Fibroblast of skin of abdomen (primary cell): Measurements from ENCODE around the gene CREB3L4. TPM values are rescaled to one million over a fixed set of nuclear protein-coding genes. Genes with fewer than 3 reads are reported as not detected.

Experiments
- DNase-seq: peaks from one replicate; pipeline ENCODE4 v3.0.0-alpha.2; 2013
- polyA plus RNA-seq, 2 experiments: library from polyadenylated mRNA; unstranded; fragments of 120-200 nt; gene quantifications; one replicate each; pipeline ENCODE4 v1.2.1, GENCODE V29; 2013; ENCODE audit not compliant: insufficient read length in 2 of 2

The CREB3L4 gene, protein sequence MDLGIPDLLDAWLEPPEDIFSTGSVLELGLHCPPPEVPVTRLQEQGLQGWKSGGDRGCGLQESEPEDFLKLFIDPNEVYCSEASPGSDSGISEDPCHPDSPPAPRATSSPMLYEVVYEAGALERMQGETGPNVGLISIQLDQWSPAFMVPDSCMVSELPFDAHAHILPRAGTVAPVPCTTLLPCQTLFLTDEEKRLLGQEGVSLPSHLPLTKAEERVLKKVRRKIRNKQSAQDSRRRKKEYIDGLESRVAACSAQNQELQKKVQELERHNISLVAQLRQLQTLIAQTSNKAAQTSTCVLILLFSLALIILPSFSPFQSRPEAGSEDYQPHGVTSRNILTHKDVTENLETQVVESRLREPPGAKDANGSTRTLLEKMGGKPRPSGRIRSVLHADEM
- polyA plus RNA-seq (2013, experiment 1 of 2; ENCODE audit: insufficient read length) = 7.2 TPM
- polyA plus RNA-seq (2013, experiment 2 of 2; ENCODE audit: insufficient read length) = 8.3 TPM

DNA sequence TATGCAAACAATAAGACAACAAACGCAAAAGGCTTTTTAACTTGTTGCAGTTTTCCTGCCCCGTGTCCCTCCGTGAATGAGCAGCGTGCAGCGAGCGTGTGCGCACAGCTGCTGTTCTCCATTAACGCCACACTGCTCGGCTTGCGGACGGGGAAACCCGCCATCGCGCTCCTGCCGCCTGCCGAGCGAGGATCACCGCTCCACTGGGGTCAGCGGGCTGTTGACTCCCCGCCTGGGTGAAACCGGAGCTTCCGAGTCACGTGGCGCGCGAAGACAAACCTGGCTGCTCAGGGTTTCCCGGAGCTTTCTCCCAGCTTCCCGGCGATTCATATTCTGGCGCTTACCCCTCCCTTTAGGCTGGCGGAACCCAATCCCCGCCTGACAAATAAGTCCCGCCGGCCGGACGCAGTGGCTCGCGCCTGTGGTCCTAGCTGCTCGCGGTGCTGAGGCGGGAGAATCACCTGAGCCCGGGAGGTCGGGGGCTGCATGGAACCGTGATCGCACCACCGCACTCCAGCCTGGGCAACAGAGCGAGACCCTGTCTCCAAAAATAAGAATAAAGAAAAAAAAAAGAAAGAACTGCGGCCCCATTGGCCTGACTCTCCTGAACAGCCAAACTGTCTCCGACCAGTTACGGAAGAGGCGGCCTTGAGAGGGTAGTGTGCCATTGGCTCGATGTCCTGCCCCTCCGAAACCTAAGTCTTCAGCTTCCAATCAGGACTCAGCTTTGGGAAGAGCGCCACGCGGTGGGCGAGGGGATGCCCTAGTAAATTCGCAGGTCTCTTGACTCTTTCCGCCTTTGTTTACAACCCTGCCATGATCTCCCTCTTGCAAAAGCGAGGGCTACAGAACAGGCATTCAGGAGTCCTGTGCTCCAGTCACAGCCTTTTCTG, at the start of gene CREB3L4:
Gene CREB3L4 (plus strand): TSS at position 796 of the 893 bp plus-strand sequence. CDS start 624 bp downstream, outside the sequence.
- peak; percentile 97 for DNase-seq

DNA sequence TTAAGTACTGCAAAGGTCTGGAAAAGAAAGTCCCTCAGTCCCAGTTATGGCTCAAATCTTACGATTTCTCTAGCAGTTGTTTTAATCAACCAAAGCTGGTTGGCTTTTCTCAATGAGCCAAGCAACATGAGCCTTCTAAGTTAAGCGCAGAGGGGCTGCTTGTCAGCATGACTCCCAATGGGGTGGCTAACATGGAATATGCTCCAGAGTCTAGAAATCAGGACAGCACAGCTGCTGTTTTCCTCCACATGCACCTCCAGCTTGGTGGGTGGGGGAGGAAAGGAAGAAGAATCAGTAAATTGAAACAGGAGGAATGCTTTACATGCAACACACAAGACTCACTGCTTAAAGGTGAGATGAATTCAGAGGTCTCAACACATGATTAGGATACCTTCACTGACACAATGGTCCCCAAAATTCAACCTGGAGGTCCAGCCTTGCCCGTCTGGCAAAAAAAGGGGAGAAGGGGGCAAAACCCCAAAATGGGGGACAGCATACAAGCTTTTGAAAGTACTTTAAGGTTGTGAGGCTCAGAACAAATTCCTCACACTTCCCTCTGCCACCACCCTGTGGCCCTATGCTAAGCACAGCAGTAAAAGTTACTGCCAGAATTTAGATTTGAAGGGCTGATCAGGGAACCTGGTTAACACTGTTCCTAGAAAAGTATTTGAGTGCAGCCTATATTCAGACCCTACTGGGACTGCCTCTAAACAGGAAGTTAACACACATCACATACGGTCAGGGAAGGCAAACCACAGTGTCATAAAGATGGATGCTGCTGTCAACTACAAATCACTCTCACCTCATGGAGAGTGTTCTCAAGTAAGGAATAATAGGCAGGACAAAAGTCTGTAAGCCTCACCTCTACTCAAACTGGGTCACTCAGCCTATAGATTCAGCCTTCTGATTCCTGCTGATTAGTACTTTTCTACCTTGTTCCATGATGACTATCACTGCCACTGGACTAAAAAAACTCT, 47.5 kb upstream of the CREB3L4 start:
- peak; percentile 38 for DNase-seq

DNA sequence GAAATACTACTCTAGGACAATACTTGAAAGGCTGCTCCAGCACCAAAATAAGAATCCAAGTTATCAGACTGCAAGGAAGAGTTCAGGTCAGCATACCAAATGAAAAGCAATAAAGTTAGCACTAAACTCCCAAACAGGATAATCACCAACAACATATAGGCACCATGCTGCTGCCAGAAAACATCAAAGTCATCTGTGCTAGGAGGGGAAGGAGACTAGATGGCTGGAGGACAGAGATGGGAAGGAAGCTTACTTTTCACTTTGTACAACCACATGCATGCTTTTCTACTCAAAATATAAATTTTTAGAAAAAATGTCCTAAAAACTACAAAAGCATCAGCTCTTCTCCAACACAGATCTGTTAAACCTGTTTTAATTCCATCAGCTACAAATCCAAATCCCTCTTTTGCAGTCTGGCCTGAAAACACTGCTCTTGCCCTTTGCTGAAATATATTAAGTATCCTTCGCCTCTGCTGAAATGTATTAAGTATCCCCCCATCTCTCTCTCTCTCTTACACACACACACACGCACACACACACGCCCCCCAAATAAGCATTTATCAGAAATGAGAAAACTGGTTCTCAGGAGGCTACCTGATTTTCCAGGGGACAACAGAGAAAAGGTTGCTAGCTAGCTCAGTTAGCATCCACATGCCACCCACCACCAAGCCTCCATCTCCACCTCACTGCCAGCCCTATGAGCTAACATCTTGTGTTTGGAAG, 46.5 kb upstream of the CREB3L4 start:
- no peak for DNase-seq

DNA sequence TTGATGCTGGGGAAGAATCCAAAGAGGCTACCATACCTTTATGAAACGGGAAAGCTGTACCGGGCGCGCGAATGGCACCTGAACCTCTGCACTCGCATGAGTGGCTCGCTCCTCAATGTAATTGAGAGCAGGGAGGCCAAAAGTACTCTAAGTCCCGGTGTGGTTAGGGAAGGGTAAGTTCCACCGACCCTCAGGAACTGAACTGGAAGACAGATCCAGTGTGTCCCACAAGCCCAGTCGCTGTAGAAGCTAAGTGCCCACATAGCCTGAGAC, 46.0 kb upstream of the CREB3L4 start:
- no peak for DNase-seq

DNA sequence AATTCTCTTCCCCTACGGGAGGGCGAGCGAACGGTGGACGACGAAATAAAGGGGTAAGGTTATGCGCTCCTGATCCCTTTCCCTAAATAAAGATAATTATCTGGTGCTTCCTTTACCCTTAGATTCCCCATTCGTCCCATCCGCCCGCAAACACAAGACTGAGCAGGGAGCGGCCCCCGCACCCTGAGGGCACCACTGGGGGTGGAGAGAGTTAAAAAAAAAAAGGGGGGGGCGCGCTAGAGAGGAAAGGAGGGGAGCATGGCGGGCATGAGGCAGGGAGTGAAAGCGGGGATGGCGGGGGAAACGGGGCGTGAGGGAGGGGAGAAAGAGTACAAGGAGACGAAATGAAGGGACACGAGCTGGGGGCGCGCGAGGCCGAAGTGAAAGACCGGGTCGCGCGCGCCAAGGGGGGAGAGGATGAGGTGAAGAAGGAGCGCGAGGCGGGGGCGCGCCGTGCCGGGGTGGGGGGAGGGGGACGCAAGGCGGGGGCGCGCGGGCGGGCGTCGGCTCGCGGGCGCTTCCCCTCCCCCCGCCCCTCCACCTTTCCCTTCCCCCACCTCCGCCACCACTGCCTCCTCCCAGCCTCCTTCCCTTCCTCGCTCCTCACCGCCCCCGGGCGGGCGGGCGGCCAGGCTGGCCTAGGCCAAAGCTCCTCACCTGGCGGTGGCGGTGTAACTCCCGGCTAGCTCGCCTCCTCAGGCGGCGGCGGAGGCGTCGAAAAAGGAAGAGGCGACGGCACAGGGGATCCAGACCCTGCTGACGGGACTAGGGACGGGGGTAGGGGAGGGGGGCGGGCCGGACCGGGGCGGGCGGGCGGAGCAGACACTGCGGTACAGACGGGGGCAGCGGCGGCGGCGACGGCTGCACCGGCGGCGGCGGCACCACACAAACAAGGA, 45.4 kb upstream of the CREB3L4 start:
- no peak for DNase-seq

DNA sequence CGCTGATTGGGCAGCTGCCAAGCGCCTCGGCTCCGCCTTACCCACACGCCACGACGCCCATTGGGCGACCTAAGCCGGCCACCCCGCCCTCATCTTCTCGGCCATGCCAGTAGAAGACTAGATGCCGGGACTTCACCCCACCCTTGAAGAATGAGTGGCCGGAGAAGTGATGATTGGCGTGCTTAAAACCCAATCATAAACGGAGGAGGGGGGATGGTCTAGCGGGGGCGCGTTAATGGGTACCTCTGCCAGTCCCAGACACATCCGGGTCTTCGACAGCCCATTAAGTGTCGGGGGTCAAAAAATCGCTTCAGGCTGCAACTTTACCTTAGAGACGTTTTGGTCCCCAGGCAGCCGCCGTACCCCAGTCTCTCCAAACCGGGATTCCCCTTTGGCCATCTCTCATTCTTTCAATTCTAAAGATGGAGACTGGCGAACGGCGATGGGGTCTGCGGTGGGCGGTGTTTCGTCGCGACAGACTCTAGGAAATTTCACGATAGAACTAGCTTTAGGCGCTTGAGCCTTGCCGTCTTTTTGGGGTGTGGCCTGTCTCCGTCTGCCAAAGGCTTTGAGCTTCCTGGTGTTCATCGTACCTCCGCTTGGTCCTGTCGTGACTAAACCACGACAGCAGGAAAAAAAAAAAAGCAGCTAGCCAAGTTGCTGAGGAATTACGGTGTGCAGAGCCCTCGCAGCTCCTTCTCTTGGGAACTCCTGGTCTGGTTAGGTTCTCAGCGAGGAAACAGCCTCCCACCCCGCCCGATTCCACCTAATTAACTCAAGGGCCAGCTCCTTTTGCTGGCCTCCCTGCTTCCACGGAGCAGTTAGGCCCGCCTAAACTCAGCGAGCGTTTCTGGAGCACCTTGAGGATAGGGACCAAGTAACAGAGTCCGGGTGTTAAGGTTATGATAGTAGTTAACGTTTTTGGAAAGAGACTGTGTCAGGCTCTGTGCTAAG, 44.5 kb upstream of the CREB3L4 start, which contains the start of gene GATAD2B:
Gene GATAD2B (minus strand): TSS at position 1 of the 954 bp plus-strand sequence. CDS start 94,625 bp downstream, outside the sequence.
- DNase-seq = peak; percentile 100

DNA sequence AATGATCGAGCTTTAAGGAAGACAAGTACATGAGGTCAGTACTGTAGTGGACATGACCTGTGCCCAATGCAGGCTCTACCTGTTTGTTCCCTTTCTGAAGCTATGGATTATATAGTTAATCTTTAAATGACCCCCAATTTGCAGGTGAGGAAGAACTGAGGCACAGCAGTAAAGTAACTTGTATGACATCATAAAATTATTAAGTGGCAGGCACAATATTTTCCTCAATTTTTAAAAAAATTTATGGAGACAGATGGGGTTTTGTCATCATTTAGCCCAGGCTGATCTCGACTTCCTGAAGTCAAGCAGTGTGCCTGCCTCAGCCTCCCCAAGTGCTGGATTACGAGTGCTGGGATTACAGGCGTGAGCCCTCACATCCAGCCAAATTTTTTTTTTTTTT, 41.3 kb upstream of the CREB3L4 start:
- no peak for DNase-seq

DNA sequence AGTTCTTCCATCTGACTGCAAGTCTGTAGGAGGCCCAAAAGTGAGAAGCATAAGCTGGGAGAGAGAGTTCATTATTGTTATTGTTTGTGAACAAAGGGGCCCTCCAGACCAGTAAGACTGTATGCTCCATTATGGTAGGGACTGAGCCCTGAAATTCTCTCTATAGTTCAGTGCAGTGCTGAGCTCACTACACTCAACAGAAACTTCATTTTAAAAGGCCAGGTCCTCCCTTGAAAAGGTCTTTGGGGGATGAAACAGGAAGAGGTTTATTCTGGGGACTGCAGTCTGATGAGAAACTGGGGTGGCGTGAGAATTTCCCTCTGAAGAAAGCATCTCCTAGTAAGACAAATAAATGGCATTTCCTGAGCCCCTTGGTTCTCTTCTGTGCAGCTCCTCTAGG, 39.5 kb upstream of the CREB3L4 start:
- no peak for DNase-seq

DNA sequence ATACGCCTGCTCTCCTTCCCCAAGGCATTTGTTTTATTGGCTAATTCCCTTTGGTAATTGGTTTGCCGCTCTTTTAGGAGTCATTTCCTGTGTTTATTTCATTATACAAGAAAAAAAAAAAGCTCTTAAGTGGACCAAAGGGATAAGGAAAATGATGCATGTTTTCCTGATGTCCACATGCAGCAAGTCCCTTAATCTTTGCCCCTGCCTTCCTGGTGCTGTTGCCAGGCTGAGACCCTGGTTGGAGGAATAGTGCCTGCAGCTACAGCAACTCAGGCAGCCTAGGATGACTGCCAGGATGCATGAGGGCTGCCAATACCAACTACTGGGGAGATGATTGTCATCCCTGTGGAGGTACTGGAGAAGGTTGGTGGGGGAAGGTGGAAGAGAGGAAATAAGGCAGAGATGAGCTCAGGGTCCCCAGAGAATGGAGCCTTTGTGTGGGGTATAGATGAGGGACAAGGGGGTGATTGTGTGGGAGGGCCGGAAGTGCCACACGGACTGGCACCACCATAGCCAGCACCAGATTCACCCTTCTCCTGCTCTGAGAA, 38.8 kb upstream of the CREB3L4 start:
- DNase-seq = no peak

DNA sequence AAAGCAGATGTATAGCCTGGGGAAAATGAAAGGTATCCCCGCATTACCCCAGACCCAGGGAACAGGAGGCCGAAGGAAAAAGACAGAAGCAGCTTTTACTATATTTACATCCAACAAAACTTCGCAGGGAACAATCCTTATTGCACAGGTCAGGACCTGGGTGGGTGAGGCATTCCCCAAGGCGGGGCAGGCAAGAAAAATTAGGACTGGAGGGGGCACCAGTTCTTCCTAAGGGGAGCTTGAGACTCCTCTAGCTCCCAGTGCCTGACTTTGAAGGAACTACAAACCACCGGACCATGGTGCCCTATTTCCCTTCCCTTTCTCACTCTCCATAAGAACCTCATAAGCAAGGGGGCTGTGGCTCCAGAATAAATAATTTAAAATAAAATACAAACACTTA, 38.3 kb upstream of the CREB3L4 start:
- no peak for DNase-seq

DNA sequence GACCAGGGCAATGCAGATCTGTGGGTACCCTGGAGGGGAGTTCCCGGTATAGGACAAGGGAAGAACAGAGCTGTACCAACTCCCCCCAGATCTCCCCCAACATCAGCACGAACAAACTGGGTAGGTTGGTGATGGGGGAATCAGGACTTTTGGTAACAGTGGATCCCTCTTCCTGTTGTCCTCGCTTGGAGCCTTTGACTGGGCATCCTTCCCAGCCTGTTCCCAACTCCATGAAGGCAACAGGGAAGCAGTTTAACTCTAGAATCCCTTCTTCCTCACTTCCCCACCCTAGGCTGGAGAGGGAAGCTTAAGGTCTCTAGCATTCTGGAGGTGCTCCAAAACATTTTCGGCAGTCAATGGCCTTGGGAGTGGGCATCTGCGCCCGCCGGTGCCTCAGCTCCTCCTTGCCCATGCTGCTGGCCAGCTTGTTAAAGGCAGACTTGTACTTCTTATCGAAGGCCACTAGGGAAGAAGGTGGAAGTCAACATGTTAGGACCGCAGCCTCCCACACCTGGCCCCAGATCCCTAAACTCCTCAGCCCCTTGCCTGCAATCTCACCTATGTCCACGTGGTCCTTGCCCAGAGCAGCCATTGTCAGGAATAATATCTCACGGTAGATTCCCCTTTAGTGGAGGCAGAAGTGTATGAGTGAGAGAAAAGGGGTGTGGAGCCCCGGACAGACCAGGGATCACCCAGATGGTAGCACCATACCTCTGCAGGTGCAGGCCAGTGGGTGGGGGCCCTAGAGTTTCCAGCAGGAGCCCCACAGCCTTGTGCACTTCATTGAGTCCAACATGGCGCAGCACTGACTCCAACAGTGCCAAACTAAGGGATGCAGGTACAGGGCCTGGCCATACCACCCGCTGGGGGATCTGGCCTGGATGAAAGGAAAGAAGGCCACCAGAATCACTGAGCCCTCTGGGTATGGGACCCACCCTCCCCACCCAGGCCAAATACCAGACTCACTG, 37.4 kb upstream of the CREB3L4 start:
- DNase-seq = no peak

DNA sequence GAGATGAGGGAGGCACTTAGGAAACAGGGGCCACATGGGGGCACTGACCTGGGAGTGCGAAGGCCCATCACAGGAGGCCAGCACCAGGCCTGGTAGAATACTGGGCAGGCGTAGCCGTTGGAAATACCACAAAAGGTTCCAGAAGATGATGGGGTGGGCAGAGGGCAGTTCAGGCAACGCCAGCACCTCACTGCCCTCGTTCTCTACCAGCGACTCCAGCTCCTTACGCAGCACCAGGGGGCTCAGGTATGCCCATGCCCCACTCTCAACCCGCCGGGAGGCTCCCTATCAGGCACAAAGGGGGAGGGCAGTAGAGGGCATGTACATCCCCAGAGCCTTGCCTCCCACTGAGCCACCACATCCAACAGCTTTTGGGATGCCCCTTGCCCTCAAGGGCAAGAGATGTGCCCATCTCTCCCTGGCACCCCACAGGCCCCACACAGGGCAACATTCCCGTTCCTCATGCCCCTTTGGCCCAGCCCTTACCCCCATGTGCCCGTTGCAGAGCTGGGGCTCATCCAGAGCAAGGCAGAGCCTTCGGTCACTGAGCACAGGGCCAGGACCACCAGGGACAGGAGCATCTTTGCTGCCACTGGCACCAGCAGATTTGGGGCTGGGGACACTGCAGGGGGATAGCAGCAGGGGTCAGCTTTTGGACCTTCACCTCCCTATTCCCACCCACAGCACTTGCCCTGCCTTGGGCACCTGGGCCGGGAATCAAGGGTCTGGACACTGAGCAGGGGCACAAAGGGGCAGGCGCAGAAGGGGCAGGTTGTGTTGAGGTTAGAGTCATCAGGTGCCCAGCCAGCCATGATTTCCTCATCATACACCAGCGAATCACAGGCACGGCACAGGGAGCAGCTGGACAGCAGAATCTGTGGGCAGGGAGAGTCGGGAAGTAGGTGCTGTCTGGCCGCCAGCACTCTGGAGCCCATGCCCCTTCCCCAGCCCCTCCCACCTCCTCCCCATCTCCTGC, 35.3 kb upstream of the CREB3L4 start:
- DNase-seq = no peak

DNA sequence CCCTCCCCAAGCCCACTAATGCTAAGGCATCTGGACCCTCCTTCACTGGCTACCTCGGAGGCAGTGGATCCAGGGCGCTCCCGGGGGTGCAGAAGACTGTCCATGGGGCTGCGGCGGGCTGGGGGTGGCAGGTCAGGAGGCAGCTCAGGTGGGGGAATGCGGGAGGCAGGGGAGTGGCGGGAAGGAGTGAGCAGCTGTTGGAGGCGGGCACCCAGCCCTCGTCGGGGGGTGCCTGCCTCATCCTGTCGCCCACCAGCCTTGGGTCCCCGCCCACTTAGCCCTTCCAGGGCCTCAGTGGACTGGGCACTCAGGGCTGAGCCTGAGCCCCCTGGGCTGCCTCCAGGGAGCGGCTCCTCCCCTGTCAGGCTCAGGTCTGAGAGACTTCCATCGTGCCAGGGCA, 34.3 kb upstream of the CREB3L4 start:
- DNase-seq = no peak

DNA sequence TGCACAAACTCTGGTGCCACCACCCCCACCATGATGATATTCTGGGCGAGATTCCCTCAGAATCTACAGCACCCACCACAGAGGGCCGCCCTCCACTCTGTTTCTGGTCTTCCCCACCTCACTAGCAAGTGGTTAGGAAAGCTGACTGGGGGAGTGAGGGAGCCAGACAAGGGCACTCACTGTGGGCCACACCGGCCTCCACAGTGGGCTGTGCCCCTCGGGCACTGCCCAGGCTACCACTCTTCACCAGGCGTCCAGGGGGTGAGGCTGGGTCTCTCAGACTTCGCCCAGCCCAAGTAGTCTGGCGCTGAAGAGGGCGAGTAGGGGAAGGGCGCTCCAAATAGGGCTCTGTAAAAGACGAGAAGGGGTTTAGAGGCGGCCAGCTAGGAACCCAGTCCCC, 33.7 kb upstream of the CREB3L4 start:
- DNase-seq = no peak

DNA sequence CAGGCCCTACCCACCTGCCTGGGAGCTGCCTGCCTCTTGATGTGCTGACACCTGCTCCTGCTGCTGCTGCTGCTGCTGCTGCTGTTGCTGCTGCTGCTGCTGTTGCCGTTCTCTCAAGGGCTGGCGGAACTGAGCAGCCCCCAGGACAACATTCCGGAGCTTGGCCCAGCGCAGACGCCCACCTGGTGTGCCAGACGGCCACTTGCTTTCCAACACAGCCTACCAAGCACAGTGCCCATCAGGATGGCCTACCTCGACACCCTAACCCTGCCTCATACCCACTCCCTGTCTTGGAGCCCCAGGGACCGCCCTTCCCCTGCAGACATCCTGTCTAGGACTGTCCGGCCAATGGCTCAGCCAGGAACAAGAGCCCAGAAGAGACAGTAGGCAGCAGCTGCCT, 33.0 kb upstream of the CREB3L4 start:
- DNase-seq = no peak

DNA sequence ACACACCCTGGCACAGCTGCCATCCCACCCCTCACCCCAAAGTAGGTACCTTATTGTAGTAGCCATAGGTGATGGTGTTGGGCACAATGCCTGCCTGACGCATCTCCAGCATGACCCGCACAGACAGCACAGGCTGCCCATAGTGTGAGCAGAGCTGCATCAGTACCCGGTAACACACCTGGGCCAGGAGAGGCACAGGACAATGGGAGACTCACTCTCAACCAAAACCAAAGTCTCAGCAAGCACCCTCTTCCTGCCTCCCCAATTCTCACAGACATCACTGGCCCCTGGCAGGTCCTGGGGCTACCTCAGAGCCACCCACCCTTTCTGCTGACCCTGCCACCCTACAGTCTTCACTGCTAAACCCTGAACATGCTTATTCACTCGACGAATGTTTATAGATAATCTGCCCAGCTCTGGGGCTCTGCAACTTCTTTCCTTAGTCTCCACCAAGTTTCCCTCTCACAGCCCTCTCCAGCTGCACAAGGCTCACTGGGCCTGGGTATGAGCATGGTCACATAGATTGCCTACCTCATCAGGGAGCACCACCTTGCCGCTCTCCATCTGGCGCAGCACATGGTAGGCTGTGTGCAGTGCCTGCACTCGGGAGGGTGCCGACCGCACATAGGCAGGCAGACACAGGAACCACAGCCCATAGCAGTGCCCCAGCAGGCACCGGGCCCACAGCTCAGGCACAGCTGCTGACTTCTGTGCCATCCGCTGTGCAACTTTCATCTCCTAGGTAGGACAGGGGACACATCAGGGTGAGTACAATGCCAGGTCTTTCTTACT, 31.5 kb upstream of the CREB3L4 start:
- DNase-seq = no peak
